ENCODE data around the gene KLHDC4. TPM values are rescaled to one million over a fixed set of nuclear protein-coding genes. Genes with fewer than 3 reads are reported as not detected.

KLHDC4 gene
- total and polyA plus RNA-seq, 9 of the 15 experiments (the other 6 are each of a cell fraction or from before 2014, with no cell fraction given), result 1.3 to 68.1 (median 32.8) TPM

DNA sequence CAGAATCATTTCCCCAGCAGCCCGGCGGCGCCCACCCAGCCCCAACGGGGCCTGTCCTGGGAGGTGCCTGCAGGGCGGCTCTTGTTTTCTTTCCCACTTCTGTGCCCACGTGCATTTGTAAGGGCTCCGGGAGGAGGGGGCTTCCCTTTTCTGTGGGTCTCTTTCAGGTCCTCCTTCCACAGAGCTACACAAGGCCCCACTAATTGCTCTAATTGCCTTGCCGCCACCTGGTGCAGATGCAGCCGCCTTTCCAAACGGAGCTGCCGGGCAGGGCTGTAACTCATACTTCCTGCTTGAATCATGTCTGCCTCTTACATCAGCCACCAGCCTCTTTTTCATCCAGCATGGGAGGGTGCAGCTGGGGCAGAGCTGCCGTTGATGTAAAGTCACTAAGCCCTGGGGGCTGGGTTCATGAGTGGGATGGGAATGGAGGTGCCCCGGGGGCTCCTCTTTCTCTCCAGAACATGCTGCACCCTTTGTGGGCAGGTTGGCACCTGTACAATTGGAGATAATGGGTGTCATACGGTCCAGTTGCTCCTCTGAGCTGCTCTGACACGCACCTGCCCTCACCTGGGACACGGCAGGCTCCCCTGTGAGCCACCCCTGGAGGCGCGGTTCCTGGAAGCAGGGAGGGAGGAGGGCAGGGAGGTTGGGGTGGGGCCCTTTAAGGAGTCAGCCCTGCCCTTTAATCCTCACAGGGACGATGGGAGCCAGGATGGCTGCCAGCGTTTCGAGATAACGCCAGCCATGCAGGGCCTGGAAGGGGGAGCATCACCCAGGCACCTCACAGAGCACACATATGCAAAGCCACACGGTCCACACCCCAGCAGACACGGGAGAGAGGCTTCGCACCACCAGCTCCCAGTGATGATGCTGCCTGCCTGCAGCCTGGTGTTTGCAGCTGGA is 41.1 kb upstream of the KLHDC4 start (continued):
- TF ChIP-seq CEBPB (tag; IDR thresholded peaks at IDR 0.05) (peak; percentile 48; the same call in 1 of the 2 replicates), ZC3H11A (IDR thresholded peaks at IDR 0.05; ENCODE audit: low read depth, low read length) (no peak), RBM34 (IDR thresholded peaks at IDR 0.05; ENCODE audit: borderline replicate concordance, insufficient read depth, low read length) (no peak), PML (IDR thresholded peaks at IDR 0.05; ENCODE audit: low read length) (0 out of 2 replicates have a peak, but pooled peaks have one; percentile 28), GATA2 (CRISPR knock-in tag; IDR thresholded peaks at IDR 0.05) (no peak), KLF16 (IDR thresholded peaks at IDR 0.05) (peak; percentile 13; the same call in 1 of the 2 replicates), ZNF274 (IDR thresholded peaks at IDR 0.05; ENCODE audit: borderline replicate concordance, low read depth, low read length) (no peak), PBX2 (CRISPR knock-in tag; IDR thresholded peaks at IDR 0.05; ENCODE audit: low read depth) (no peak), PBX2 (tag; conservative IDR thresholded peaks at IDR 0.05; ENCODE audit: low read depth) (peak; percentile 60), SIRT6 (IDR thresholded peaks at IDR 0.05; ENCODE audit: low read depth, low read length) (no peak)
- TF ChIP-seq, protein P1, sequence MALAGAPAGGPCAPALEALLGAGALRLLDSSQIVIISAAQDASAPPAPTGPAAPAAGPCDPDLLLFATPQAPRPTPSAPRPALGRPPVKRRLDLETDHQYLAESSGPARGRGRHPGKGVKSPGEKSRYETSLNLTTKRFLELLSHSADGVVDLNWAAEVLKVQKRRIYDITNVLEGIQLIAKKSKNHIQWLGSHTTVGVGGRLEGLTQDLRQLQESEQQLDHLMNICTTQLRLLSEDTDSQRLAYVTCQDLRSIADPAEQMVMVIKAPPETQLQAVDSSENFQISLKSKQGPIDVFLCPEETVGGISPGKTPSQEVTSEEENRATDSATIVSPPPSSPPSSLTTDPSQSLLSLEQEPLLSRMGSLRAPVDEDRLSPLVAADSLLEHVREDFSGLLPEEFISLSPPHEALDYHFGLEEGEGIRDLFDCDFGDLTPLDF (CRISPR knock-in tag; IDR thresholded peaks at IDR 0.05), result no peak
- TF ChIP-seq, protein P2, sequence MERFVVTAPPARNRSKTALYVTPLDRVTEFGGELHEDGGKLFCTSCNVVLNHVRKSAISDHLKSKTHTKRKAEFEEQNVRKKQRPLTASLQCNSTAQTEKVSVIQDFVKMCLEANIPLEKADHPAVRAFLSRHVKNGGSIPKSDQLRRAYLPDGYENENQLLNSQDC (CRISPR knock-in tag; IDR thresholded peaks at IDR 0.05), result no peak
- TF ChIP-seq, protein P3, sequence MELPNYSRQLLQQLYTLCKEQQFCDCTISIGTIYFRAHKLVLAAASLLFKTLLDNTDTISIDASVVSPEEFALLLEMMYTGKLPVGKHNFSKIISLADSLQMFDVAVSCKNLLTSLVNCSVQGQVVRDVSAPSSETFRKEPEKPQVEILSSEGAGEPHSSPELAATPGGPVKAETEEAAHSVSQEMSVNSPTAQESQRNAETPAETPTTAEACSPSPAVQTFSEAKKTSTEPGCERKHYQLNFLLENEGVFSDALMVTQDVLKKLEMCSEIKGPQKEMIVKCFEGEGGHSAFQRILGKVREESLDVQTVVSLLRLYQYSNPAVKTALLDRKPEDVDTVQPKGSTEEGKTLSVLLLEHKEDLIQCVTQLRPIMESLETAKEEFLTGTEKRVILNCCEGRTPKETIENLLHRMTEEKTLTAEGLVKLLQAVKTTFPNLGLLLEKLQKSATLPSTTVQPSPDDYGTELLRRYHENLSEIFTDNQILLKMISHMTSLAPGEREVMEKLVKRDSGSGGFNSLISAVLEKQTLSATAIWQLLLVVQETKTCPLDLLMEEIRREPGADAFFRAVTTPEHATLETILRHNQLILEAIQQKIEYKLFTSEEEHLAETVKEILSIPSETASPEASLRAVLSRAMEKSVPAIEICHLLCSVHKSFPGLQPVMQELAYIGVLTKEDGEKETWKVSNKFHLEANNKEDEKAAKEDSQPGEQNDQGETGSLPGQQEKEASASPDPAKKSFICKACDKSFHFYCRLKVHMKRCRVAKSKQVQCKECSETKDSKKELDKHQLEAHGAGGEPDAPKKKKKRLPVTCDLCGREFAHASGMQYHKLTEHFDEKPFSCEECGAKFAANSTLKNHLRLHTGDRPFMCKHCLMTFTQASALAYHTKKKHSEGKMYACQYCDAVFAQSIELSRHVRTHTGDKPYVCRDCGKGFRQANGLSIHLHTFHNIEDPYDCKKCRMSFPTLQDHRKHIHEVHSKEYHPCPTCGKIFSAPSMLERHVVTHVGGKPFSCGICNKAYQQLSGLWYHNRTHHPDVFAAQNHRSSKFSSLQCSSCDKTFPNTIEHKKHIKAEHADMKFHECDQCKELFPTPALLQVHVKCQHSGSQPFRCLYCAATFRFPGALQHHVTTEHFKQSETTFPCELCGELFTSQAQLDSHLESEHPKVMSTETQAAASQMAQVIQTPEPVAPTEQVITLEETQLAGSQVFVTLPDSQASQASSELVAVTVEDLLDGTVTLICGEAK (IDR thresholded peaks at IDR 0.05), result no peak
- TF ChIP-seq, protein P3 (CRISPR knock-in tag; IDR thresholded peaks at IDR 0.05), result no peak
